Measurements from ENCODE around the gene UBIAD1. TPM values are rescaled to one million over a fixed set of nuclear protein-coding genes. Genes with fewer than 3 reads are reported as not detected.
A peak's percentile ranks its signal among the peaks of the same experiment; 100 is the strongest.

Gene UBIAD1
- total and polyA plus RNA-seq, 2 of the 13 experiments (the other 11 are each of a cell fraction or from before 2014, with no cell fraction given): 16.9 to 20.4 TPM

DNA sequence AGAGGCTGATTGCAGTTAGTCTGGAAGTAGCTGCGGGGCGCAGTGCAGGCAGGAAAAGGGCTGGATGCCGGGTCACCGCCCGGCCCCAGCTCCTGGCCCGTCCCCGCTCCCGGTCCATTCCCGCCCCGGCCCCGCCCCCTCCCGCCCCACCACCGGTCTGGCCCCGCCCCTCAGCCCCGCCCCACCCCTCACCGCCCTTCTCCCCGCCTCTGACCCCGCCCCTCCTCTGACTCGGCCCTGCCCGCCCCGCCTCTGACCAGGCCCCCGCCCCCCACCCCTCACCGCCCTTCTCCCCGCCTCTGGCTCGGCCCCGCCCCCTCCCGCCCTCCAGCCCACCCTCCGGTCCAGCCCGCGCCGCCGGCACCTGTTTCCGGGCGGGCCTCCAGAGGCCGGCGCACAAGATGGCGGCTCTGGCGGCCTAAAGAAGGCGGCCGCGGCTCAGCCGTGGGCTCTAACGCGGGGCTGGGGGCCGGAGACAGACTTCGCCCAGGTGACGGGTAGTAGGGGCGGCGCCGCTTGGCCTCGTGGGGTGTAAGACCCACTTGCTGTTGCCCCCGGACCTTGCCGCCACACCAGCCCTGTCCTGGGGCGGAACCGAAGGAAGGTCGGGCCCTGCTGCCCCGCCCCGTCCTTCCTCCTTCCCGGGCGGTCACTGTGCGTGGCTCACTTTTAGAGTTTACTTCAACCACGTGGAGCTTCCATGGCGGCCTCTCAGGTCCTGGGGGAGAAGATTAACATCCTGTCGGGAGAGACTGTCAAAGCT lies at the start of gene UBIAD1 (continued):
- TF ChIP-seq, protein P1, sequence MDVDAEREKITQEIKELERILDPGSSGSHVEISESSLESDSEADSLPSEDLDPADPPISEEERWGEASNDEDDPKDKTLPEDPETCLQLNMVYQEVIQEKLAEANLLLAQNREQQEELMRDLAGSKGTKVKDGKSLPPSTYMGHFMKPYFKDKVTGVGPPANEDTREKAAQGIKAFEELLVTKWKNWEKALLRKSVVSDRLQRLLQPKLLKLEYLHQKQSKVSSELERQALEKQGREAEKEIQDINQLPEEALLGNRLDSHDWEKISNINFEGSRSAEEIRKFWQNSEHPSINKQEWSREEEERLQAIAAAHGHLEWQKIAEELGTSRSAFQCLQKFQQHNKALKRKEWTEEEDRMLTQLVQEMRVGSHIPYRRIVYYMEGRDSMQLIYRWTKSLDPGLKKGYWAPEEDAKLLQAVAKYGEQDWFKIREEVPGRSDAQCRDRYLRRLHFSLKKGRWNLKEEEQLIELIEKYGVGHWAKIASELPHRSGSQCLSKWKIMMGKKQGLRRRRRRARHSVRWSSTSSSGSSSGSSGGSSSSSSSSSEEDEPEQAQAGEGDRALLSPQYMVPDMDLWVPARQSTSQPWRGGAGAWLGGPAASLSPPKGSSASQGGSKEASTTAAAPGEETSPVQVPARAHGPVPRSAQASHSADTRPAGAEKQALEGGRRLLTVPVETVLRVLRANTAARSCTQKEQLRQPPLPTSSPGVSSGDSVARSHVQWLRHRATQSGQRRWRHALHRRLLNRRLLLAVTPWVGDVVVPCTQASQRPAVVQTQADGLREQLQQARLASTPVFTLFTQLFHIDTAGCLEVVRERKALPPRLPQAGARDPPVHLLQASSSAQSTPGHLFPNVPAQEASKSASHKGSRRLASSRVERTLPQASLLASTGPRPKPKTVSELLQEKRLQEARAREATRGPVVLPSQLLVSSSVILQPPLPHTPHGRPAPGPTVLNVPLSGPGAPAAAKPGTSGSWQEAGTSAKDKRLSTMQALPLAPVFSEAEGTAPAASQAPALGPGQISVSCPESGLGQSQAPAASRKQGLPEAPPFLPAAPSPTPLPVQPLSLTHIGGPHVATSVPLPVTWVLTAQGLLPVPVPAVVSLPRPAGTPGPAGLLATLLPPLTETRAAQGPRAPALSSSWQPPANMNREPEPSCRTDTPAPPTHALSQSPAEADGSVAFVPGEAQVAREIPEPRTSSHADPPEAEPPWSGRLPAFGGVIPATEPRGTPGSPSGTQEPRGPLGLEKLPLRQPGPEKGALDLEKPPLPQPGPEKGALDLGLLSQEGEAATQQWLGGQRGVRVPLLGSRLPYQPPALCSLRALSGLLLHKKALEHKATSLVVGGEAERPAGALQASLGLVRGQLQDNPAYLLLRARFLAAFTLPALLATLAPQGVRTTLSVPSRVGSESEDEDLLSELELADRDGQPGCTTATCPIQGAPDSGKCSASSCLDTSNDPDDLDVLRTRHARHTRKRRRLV (CRISPR knock-in tag; IDR thresholded peaks at IDR 0.05): 0 out of 2 replicates have a peak, but pooled peaks have one; percentile 55
- TF ChIP-seq, protein P2, sequence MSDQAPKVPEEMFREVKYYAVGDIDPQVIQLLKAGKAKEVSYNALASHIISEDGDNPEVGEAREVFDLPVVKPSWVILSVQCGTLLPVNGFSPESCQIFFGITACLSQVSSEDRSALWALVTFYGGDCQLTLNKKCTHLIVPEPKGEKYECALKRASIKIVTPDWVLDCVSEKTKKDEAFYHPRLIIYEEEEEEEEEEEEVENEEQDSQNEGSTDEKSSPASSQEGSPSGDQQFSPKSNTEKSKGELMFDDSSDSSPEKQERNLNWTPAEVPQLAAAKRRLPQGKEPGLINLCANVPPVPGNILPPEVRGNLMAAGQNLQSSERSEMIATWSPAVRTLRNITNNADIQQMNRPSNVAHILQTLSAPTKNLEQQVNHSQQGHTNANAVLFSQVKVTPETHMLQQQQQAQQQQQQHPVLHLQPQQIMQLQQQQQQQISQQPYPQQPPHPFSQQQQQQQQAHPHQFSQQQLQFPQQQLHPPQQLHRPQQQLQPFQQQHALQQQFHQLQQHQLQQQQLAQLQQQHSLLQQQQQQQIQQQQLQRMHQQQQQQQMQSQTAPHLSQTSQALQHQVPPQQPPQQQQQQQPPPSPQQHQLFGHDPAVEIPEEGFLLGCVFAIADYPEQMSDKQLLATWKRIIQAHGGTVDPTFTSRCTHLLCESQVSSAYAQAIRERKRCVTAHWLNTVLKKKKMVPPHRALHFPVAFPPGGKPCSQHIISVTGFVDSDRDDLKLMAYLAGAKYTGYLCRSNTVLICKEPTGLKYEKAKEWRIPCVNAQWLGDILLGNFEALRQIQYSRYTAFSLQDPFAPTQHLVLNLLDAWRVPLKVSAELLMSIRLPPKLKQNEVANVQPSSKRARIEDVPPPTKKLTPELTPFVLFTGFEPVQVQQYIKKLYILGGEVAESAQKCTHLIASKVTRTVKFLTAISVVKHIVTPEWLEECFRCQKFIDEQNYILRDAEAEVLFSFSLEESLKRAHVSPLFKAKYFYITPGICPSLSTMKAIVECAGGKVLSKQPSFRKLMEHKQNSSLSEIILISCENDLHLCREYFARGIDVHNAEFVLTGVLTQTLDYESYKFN (CRISPR knock-in tag; conservative IDR thresholded peaks at IDR 0.05): peak; percentile 50
- TF ChIP-seq, protein P3, sequence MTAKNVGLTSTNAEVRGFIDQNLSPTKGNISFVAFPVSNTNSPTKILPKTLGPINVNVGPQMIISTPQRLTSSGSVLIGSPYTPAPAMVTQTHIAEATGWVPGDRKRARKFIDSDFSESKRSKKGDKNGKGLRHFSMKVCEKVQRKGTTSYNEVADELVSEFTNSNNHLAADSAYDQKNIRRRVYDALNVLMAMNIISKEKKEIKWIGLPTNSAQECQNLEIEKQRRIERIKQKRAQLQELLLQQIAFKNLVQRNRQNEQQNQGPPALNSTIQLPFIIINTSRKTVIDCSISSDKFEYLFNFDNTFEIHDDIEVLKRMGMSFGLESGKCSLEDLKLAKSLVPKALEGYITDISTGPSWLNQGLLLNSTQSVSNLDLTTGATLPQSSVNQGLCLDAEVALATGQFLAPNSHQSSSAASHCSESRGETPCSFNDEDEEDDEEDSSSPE (CRISPR knock-in tag; IDR thresholded peaks at IDR 0.05): peak; percentile 69
- TF ChIP-seq SMARCC2 (IDR thresholded peaks at IDR 0.05) (no peak), ZNF230 (CRISPR knock-in tag; IDR thresholded peaks at IDR 0.05) (0 out of 2 replicates have a peak, but pooled peaks have one; percentile 27), RBM39 (IDR thresholded peaks at IDR 0.05; ENCODE audit: low read depth, low read length, poor library complexity, severe bottlenecking) (peak; percentile 71), HNRNPLL (IDR thresholded peaks at IDR 0.05; ENCODE audit: low read depth, low read length, poor library complexity, severe bottlenecking) (no peak), NR1H2 (CRISPR knock-in tag; IDR thresholded peaks at IDR 0.05; ENCODE audit: borderline replicate concordance, low read depth) (no peak; the same call in 1 of the 2 replicates), SIN3A (IDR thresholded peaks at IDR 0.05; ENCODE audit: borderline replicate concordance, low read depth, low read length) (peak; percentile 36), ZSCAN21 (CRISPR knock-in tag; IDR thresholded peaks at IDR 0.05; ENCODE audit: borderline replicate concordance) (peak; percentile 82), KDM4B (CRISPR knock-in tag; IDR thresholded peaks at IDR 0.05) (no peak), ZFP36 (IDR thresholded peaks at IDR 0.05; ENCODE audit: borderline replicate concordance, low read depth, low read length, partially characterized antibody) (no peak), NRL (CRISPR knock-in tag; IDR thresholded peaks at IDR 0.05; ENCODE audit: borderline replicate concordance) (peak; percentile 33)
- TF ChIP-seq, protein P4, sequence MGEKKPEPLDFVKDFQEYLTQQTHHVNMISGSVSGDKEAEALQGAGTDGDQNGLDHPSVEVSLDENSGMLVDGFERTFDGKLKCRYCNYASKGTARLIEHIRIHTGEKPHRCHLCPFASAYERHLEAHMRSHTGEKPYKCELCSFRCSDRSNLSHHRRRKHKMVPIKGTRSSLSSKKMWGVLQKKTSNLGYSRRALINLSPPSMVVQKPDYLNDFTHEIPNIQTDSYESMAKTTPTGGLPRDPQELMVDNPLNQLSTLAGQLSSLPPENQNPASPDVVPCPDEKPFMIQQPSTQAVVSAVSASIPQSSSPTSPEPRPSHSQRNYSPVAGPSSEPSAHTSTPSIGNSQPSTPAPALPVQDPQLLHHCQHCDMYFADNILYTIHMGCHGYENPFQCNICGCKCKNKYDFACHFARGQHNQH (CRISPR knock-in tag; IDR thresholded peaks at IDR 0.05): 0 out of 2 replicates have a peak, but pooled peaks have one; percentile 68
- TF ChIP-seq, protein P5, sequence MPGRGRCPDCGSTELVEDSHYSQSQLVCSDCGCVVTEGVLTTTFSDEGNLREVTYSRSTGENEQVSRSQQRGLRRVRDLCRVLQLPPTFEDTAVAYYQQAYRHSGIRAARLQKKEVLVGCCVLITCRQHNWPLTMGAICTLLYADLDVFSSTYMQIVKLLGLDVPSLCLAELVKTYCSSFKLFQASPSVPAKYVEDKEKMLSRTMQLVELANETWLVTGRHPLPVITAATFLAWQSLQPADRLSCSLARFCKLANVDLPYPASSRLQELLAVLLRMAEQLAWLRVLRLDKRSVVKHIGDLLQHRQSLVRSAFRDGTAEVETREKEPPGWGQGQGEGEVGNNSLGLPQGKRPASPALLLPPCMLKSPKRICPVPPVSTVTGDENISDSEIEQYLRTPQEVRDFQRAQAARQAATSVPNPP (CRISPR knock-in tag; IDR thresholded peaks at IDR 0.05): peak; percentile 70; the same call in 1 of the 2 replicates

All from HepG2 (cell line).